NCI-H446 treated with DMSO at 0.1 percent for 48 hours (cell line): ENCODE results near the gene ZNF674.

ENCODE experiments used
- DNase-seq: peaks from one replicate; lab custom pipeline; 2025; lab: John Stamatoyannopoulos, UW

The ZNF674 gene

GRCh38 chrX:46545111-46546005 is at the start of gene ZNF674:
Gene ZNF674, minus strand, starts transcription at chrX:46545421. Its CDS starts 3,334 bp downstream, at chrX:46542087.
- DNase-seq: peak; percentile 69

- DNase-seq: no peak
Observed at GRCh38 chrX:46589977-46590723, 44.9 kb upstream of the ZNF674 start.

- DNase-seq: no peak
Observed at GRCh38 chrX:46588263-46588662, 43.0 kb upstream of the ZNF674 start.

- no peak for DNase-seq
Observed at GRCh38 chrX:46587753-46588171, 42.5 kb upstream of the ZNF674 start.

GRCh38 chrX:46587158-46587557 is 41.9 kb upstream of the ZNF674 start:
- no peak for DNase-seq

- DNase-seq: no peak
Observed at GRCh38 chrX:46584736-46585135, 39.5 kb upstream of the ZNF674 start.

GRCh38 chrX:46582966-46583365 is 37.7 kb upstream of the ZNF674 start:
- no peak for DNase-seq

- no peak for DNase-seq
Observed at GRCh38 chrX:46582325-46582724, 37.1 kb upstream of the ZNF674 start.

GRCh38 chrX:46580613-46581012 is 35.4 kb upstream of the ZNF674 start:
- no peak for DNase-seq

- DNase-seq: no peak
Observed at GRCh38 chrX:46579250-46579649, 34.0 kb upstream of the ZNF674 start.

GRCh38 chrX:46577221-46578005 is 32.2 kb upstream of the ZNF674 start:
- no peak for DNase-seq

- DNase-seq: no peak
Observed at GRCh38 chrX:46576458-46576857, 31.2 kb upstream of the ZNF674 start.

- DNase-seq: no peak
Observed at GRCh38 chrX:46575991-46576392, 30.8 kb upstream of the ZNF674 start.

- DNase-seq: no peak
Observed at GRCh38 chrX:46575586-46575985, 30.4 kb upstream of the ZNF674 start.

- no peak for DNase-seq
Observed at GRCh38 chrX:46574774-46575381, 29.7 kb upstream of the ZNF674 start.

GRCh38 chrX:46573892-46574773 is 28.9 kb upstream of the ZNF674 start:
- no peak for DNase-seq

- peak; percentile 51 for DNase-seq
Observed at GRCh38 chrX:46573331-46573891, 28.2 kb upstream of the ZNF674 start, which contains the start of gene CHST7. Gene CHST7, plus strand, starts transcription at chrX:46573765. Its CDS starts 167 bp downstream, at chrX:46573932.

GRCh38 chrX:46572340-46572936 is 27.2 kb upstream of the ZNF674 start:
- no peak for DNase-seq

- no peak for DNase-seq
Observed at GRCh38 chrX:46571423-46572339, 26.5 kb upstream of the ZNF674 start.
